Measurements from ENCODE around the gene TCERG1L.

GRCh38 chr10:131074682-131075081 is 236.8 kb downstream of the TCERG1L start:
- TF ChIP-seq CTCF (IDR thresholded peaks at IDR 0.05) (no peak), POLR2A (IDR thresholded peaks at IDR 0.05) (no peak)

Measured in tibial nerve (tissue), 3 donors.